Keratinocyte (primary cell): ENCODE results near the gene ZSCAN5B.

Experiments
- EZH2 ChIP-seq: IDR thresholded peaks from one replicate; pipeline ENCODE4 v1.6.1; 2012; ENCODE audit warnings: inconsistent platforms, mild to moderate bottlenecking, low read length, moderate library complexity
- TF ChIP-seq, protein P1 (sequence below), 3 experiments: IDR thresholded peaks in 1 of 3; conservative IDR thresholded peaks in 1 of 3; optimal IDR thresholded peaks in 1 of 3; 2 replicates in 2 of 3; 3 replicates in 1 of 3; pipeline versions ENCODE3 to v1.5.1; 2011; ENCODE audit warnings: low read length in 3 of 3, mild to moderate bottlenecking in 3 of 3, moderate library complexity in 2 of 3, control low read depth in 1 of 3, inconsistent platforms in 1 of 3; ENCODE audit not compliant: insufficient read depth in 2 of 3; ENCODE audit errors: extremely low read depth in 1 of 3

DNA sequence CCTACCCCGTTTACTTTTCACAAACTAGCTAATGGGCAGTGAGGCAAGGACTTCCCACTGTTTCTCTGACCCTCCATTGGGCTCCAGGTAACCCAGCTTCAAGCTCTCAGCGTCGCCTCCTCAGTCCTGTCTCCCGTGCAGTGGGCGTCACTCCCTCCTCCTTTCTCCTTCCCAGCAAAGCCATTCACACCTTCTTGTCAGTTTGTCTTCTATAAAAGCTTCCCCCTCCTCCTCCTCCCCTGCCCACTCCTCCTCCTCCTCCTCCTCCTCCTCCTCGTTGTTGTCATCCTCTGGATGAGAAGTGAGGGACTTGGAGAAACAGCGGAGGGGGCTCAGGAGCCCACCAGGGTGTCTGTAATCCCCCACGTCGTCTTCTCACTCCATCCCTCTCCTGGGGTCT lies 23.5 kb downstream of the ZSCAN5B start:
- TF ChIP-seq, protein P1, sequence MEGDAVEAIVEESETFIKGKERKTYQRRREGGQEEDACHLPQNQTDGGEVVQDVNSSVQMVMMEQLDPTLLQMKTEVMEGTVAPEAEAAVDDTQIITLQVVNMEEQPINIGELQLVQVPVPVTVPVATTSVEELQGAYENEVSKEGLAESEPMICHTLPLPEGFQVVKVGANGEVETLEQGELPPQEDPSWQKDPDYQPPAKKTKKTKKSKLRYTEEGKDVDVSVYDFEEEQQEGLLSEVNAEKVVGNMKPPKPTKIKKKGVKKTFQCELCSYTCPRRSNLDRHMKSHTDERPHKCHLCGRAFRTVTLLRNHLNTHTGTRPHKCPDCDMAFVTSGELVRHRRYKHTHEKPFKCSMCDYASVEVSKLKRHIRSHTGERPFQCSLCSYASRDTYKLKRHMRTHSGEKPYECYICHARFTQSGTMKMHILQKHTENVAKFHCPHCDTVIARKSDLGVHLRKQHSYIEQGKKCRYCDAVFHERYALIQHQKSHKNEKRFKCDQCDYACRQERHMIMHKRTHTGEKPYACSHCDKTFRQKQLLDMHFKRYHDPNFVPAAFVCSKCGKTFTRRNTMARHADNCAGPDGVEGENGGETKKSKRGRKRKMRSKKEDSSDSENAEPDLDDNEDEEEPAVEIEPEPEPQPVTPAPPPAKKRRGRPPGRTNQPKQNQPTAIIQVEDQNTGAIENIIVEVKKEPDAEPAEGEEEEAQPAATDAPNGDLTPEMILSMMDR (optimal IDR thresholded peaks at IDR 0.05 in 1 of 3, IDR thresholded peaks at IDR 0.05 in 1 of 3, conservative IDR thresholded peaks at IDR 0.05 in 1 of 3; ENCODE audit: extremely low read depth in 1 of 3, insufficient read depth in 2 of 3, low read length in 3 of 3): no peak
- no peak for TF ChIP-seq EZH2
